Neural progenitor cell (in vitro differentiated cells): Measurements from ENCODE around the gene TSPEAR. TPM values are rescaled to one million over a fixed set of nuclear protein-coding genes. Genes with fewer than 3 reads are reported as not detected.

Source experiments
- DNase-seq: peaks from one replicate; pipeline ENCODE4 v3.0.0-alpha.2; 2016; ENCODE audit warnings: low spot score
- H2AFZ ChIP-seq: fragments of 200-600 bp; sonication (generic); replicated peaks from 2 replicates; pipeline ENCODE4 v1.6.1; 2016; ENCODE audit warnings: antibody characterized with exemption
- H3F3A ChIP-seq: fragments of 200-600 bp; sonication (generic); 2 replicates; pipeline ENCODE4 v1.6.1; 2016; ENCODE audit warnings: antibody characterized with exemption, low read depth
- H3K27ac ChIP-seq: fragments of 200-600 bp; sonication (generic); 2 replicates; pipeline ENCODE4 v1.5.1; 2016; ENCODE audit warnings: mild to moderate bottlenecking
- H3K27me3 ChIP-seq: fragments of 200-600 bp; sonication (generic); 2 replicates; pipeline ENCODE4 v1.6.1; 2016; ENCODE audit warnings: mild to moderate bottlenecking, moderate library complexity
- H3K36me3 ChIP-seq: fragments of 200-600 bp; sonication (generic); 2 replicates; pipeline ENCODE4 v1.5.1; 2016
- H3K4me1 ChIP-seq: fragments of 200-600 bp; sonication (generic); 2 replicates; pipeline ENCODE4 v1.6.1; 2016; ENCODE audit warnings: mixed run types
- H3K4me2 ChIP-seq: fragments of 200-600 bp; sonication (generic); 2 replicates; pipeline ENCODE4 v1.6.1; 2016
- H3K4me3 ChIP-seq: fragments of 200-600 bp; sonication (generic); 2 replicates; pipeline ENCODE4 v1.5.1; 2016
- H3K79me2 ChIP-seq: fragments of 200-600 bp; sonication (generic); 2 replicates; pipeline ENCODE4 v1.6.1; 2016; ENCODE audit warnings: low read depth
- H3K9ac ChIP-seq: fragments of 200-600 bp; sonication (generic); 2 replicates; pipeline ENCODE4 v1.6.1; 2016
- H3K9me3 ChIP-seq: fragments of 200-600 bp; sonication (generic); 2 replicates; pipeline ENCODE4 v1.5.1; 2016; ENCODE audit warnings: low read depth
- H4K20me1 ChIP-seq: fragments of 200-600 bp; sonication (generic); 2 replicates; pipeline ENCODE4 v1.6.1; 2016; ENCODE audit warnings: low read depth
- H3K27ac Mint-ChIP-seq: 3 replicates; pipeline ENCODE4 v1.8.0; 2021; ENCODE audit warnings: mixed read lengths
- H3K27me3 Mint-ChIP-seq: 2 replicates; pipeline ENCODE4 v1.8.0; 2022; ENCODE audit warnings: low read depth, mild to moderate bottlenecking, inconsistent platforms, moderate library complexity, mixed read lengths; ENCODE audit not compliant: insufficient read depth
- H3K36me3 Mint-ChIP-seq: 3 replicates; pipeline ENCODE4 v1.8.0; 2021; ENCODE audit warnings: mixed read lengths
- H3K4me1 Mint-ChIP-seq: 3 replicates; pipeline ENCODE4 v1.8.0; 2021; ENCODE audit warnings: mixed read lengths
- H3K4me3 Mint-ChIP-seq: 3 replicates; pipeline ENCODE4 v1.8.0; 2021; ENCODE audit warnings: mild to moderate bottlenecking, moderate library complexity, mixed read lengths
- H3K9me3 Mint-ChIP-seq: 3 replicates; pipeline ENCODE4 v1.8.0; 2020; ENCODE audit warnings: mixed read lengths
- EZH2 ChIP-seq: fragments of 200-600 bp; sonication (generic); IDR thresholded peaks from 2 replicates; pipeline ENCODE4 v1.6.1; 2017; ENCODE audit warnings: antibody characterized with exemption, mild to moderate bottlenecking, moderate library complexity
- EZH2phosphoT487 ChIP-seq: fragments of 200-600 bp; sonication (generic); IDR thresholded peaks from 2 replicates; pipeline ENCODE4 v1.6.1; 2017; ENCODE audit warnings: antibody characterized with exemption
- total RNA-seq: library from RNA; depleted of rRNA; stranded (reverse); fragments of >200 nt; gene quantifications from 2 replicates; pipeline ENCODE4 v1.2.3, GENCODE V29; 2015; ENCODE audit warnings: low replicate concordance
- TF ChIP-seq, protein P1 (sequence below): fragments of 200-600 bp; sonication (generic); IDR thresholded peaks from 2 replicates; pipeline ENCODE4 v1.5.1; 2017; ENCODE audit warnings: antibody characterized with exemption, mild to moderate bottlenecking

Gene TSPEAR
- total RNA-seq, 1 donor from 2014 or later = not detected

DNA sequence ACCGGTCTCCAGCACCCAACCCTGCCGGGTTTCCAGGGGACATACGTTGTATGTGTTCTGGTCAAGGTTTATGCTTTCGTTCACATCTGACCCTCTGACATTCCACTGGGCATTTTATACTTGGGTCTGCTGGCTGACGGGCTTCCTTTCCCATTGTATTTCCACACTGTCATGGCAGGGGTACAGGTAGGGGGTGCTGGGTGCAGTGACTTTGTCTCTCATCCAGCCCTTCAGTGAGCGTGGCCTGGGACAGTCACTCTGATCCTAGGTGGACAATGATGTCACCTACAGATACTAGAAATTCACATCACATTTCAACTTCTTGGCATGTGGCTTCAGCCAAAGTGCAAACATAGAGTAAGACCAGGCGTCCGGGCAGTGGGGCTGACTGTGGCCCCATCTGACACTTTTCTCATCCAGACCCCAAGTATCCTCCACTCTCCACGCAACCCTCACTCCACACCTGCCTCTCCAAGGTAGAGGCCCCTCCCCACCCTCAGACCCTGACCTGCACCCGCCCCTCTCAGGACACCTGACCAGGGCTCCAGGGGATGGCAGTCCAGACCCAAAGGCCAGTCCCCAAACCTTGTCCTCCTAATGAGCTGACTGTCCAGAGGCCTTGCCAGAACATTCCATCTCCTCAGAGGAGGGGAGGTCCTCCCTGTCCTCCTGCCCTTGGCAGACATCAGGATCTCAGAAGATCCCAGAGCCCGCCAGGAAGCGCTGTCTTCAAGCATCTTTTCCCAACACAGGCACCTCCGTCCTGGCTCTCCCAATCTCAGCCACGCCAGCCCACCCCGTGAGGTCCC, 75.0 kb downstream of the TSPEAR start:
- H2AFZ ChIP-seq = no peak overlapping the region
- no peak for DNase-seq
- H3F3A ChIP-seq = peaks cover 2% of the 10 kb centered on the region
- H3K9ac ChIP-seq = no peak overlapping the region
- H3K9me3 Mint-ChIP-seq = peaks cover 19% of the 10 kb centered on the region
- no peak overlapping the region for H3K27ac ChIP-seq
- H3K9me3 ChIP-seq = peaks cover 8% of the 10 kb centered on the region
- H3K4me2 ChIP-seq = no peak overlapping the region
- no peaks in the 10 kb centered on the region for H4K20me1 ChIP-seq
- peaks cover 11% of the 10 kb centered on the region for H3K4me1 Mint-ChIP-seq
- TF ChIP-seq EZH2 (no peak), EZH2phosphoT487 (no peak)
- TF ChIP-seq, protein P1, sequence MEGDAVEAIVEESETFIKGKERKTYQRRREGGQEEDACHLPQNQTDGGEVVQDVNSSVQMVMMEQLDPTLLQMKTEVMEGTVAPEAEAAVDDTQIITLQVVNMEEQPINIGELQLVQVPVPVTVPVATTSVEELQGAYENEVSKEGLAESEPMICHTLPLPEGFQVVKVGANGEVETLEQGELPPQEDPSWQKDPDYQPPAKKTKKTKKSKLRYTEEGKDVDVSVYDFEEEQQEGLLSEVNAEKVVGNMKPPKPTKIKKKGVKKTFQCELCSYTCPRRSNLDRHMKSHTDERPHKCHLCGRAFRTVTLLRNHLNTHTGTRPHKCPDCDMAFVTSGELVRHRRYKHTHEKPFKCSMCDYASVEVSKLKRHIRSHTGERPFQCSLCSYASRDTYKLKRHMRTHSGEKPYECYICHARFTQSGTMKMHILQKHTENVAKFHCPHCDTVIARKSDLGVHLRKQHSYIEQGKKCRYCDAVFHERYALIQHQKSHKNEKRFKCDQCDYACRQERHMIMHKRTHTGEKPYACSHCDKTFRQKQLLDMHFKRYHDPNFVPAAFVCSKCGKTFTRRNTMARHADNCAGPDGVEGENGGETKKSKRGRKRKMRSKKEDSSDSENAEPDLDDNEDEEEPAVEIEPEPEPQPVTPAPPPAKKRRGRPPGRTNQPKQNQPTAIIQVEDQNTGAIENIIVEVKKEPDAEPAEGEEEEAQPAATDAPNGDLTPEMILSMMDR = no peak
- H3K36me3 Mint-ChIP-seq = no peaks in the 10 kb centered on the region
- H3K36me3 ChIP-seq = no peaks in the 10 kb centered on the region
- H3K4me1 ChIP-seq = peaks cover 7% of the 10 kb centered on the region
- peaks cover 14% of the 10 kb centered on the region for H3K27me3 Mint-ChIP-seq
- H3K27ac Mint-ChIP-seq = no peak overlapping the region
- no peaks in the 10 kb centered on the region for H3K79me2 ChIP-seq
- no peaks in the 10 kb centered on the region for H3K27me3 ChIP-seq
- no peak overlapping the region for H3K4me3 Mint-ChIP-seq
- no peak overlapping the region for H3K4me3 ChIP-seq

DNA sequence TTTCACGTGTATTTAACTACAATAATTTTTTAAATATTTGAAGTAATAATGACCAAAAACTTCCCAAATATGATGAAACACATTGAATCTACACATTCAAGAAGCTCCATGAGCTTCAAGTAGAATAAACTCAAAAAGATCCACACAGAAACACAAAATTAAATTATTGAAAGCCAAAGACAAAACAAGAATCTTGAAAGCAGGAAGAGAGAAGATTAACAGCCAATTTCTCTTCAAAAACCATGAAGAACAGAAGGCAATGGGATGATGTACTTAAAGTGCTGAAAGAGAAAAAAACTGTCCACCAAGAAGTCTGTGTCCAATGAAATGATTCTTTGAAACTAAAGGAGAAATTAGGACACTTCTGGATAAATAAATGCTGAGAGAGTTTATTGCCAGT, 79.3 kb downstream of the TSPEAR start:
- peaks cover 6% of the 10 kb centered on the region for H3K27me3 Mint-ChIP-seq
- no peaks in the 10 kb centered on the region for H3K79me2 ChIP-seq
- no peak overlapping the region for H3K4me3 ChIP-seq
- H3K27me3 ChIP-seq = no peaks in the 10 kb centered on the region
- H3K9me3 Mint-ChIP-seq = peaks cover 29% of the 10 kb centered on the region
- H3K9me3 ChIP-seq = peaks cover 8% of the 10 kb centered on the region
- H3K4me3 Mint-ChIP-seq = no peak overlapping the region
- TF ChIP-seq EZH2 (no peak), EZH2phosphoT487 (no peak)
- TF ChIP-seq, protein P1 = no peak
- peaks cover 2% of the 10 kb centered on the region for H3F3A ChIP-seq
- H3K4me2 ChIP-seq = no peak overlapping the region
- no peak overlapping the region for H3K27ac Mint-ChIP-seq
- peaks cover under 1% of the 10 kb centered on the region for H3K4me1 Mint-ChIP-seq
- no peak overlapping the region for H3K27ac ChIP-seq
- no peaks in the 10 kb centered on the region for H3K36me3 ChIP-seq
- no peak overlapping the region for H2AFZ ChIP-seq
- H3K36me3 Mint-ChIP-seq = no peaks in the 10 kb centered on the region
- peaks cover 3% of the 10 kb centered on the region for H3K4me1 ChIP-seq
- no peak overlapping the region for H3K9ac ChIP-seq
- DNase-seq = no peak
- H4K20me1 ChIP-seq = no peaks in the 10 kb centered on the region

DNA sequence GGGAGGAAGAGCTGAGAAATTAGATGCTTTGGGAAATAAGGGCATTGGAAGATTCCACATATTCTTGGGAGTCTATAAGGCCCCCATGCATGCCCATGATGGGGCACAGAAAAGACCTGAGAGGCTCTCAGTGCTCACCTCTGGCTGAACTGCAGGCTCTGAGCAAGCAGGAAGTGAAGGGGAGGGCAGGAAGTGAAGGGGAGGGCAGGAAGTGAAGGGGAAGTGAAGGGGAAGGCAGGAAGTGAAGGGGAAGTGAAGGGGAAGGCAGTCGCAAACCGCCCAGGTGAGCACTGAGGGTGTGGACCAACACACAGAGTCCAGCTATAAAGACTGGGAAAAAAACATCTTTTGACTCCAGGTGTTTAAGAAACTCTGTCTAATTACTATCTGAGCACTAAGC, 80.9 kb downstream of the TSPEAR start:
- Histone ChIP-seq H3K4me2 (no peak overlapping the region), H3K9me3 (peaks cover 8% of the 10 kb centered on the region), H3K36me3 (no peaks in the 10 kb centered on the region), H3K27ac (no peak overlapping the region), H3K79me2 (no peaks in the 10 kb centered on the region), H3F3A (peaks cover 2% of the 10 kb centered on the region), H3K4me1 (no peaks in the 10 kb centered on the region), H3K27me3 (no peaks in the 10 kb centered on the region), H4K20me1 (no peaks in the 10 kb centered on the region), H3K9ac (no peak overlapping the region), H3K4me3 (no peak overlapping the region), H2AFZ (no peak overlapping the region)
- no peak overlapping the region for H3K4me3 Mint-ChIP-seq
- TF ChIP-seq EZH2 = no peak
- TF ChIP-seq, protein P1 = no peak
- no peak for TF ChIP-seq EZH2phosphoT487
- H3K9me3 Mint-ChIP-seq = peaks cover 31% of the 10 kb centered on the region
- no peaks in the 10 kb centered on the region for H3K36me3 Mint-ChIP-seq
- peaks cover 2% of the 10 kb centered on the region for H3K27me3 Mint-ChIP-seq
- H3K4me1 Mint-ChIP-seq = no peaks in the 10 kb centered on the region
- H3K27ac Mint-ChIP-seq = no peak overlapping the region
- DNase-seq = no peak
